HTERT RPE-1 (cell line): ENCODE measurements around the gene SLC39A11.
"Not testable (repeated sequence)": the region's sequence is repeated elsewhere in the genome, so short reads cannot be mapped to it uniquely, and the experiment has no call there.

ENCODE experiments used
- in situ Hi-C: fragments of 300-500 bp; cut with MboI; formaldehyde crosslinking; loops from 4 replicates; pipeline ENCODE4 v1.14.3; 2020; ENCODE audit warnings: low sequenced_read_pairs

SLC39A11 gene

DNA sequence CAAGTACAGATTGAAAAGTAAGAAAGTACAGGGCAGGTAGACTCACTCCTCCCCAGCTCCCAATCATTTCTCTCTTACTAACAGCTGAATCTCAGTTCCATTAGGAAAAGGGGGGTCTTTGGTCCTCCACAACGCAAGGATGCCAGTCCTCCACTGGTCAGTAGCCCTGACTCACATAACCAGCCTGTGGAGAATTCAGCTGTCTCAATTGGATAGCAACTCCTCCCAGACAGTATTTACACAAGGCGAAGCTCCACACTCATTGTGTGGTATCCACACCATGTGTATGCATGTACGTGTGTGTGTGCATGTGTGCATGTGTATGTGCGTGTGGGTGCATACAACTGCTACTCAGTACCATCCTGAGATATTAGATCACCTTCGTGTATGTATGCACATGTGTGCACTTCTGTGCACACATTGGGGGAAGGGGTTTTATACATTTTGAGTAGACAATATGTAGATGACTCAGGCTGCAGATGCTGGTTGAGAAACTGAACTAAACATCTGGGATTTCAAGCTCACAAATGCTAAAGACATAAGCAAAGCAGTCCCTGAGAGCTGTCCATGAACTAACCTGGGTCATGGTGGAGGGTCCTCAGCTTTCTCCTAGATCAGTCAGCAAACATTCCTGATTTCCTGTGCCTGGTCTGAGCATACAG lies 240.1 kb downstream of the SLC39A11 start:
- in situ Hi-C loops, result no loop called here

DNA sequence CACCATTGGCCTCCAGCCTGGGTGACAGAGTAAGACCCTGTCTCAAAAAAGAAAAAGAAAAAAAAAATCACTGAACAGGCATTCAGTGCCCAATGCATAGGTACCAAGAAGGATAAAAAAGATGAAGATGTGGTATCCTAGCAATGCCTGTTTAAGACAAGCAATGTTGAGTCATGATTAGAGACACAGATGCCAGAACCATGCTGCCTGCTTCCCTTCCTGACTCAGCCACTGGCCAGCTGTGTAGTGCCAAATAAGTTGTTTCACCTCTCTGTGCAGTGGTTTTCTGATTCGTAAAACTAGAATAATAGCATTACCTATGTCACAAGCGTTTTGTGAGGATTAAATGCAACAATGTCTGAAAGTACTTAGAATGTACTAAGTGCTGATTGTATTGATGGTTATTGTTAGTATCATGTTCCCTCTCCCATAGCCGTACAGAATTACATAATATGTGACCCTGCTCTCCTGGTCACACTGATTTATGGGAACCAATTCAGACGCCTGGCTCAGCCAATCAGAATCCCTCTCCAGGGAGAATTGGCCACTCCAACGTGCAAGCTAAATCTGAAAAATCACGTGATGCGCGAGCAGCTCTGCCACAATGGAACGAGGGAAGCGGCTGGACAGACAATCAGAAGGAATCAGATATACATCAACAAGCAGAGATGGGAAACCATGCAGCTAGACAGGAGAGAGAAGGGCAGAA lies 241.9 kb downstream of the SLC39A11 start:
- in situ Hi-C loops, result no loop called here

DNA sequence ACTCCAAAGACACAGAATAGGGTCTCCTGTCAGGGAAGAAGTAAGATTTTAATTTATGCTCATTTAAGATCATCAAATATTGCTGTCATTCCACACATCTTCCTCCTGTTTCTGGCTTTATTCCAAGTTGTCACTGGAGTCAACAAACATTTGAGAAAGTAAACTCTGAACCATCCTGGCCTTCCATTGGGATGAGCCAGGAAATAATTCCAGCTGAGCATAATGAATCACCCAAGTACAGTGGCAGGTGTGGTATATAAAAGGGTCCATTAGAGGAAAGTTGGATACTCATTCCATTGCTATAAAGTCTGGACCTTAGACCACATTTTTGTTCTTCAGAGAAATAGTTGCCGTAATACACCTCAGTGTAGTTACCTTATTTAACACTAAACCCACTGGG lies 246.1 kb downstream of the SLC39A11 start:
- in situ Hi-C loops, result no loop called here

DNA sequence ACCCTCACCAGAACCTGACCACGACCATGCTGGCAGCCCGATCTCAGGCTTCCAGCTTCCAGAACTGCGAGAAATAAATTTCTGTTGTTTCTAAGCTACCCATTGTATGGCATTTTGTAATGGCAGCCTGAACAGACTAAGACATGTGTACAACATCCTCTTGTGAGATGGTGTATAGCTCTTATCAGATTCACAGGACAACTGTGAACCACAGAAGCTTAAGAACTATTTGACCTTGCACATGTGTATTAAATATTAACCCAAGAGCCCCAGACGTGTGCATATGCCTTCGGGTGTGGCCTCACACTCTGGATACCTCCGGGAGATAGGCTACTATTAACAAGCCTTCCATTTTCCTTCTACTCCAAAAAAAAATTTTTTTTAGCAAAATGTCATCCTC lies 248.9 kb downstream of the SLC39A11 start:
- in situ Hi-C loops, result no loop called here

DNA sequence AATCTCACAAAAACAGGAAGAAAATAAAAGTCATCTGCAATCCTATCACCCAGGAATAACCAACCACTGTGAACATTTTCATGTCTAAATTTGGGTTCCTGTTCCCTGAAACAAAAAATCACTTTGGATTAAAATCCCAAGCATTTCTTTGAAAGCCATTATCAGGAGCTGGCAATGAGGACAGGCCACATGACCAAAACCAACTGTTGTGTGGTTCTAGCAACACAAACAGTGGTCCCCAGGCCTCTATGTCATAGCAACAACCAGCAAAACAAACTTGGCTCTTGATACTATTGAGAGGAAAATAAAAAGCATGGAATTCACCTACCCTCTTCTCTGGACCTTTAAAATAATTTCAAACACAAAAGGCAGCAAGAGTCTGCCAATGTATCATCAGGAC lies 252.5 kb downstream of the SLC39A11 start:
- in situ Hi-C loops, result no loop called here

DNA sequence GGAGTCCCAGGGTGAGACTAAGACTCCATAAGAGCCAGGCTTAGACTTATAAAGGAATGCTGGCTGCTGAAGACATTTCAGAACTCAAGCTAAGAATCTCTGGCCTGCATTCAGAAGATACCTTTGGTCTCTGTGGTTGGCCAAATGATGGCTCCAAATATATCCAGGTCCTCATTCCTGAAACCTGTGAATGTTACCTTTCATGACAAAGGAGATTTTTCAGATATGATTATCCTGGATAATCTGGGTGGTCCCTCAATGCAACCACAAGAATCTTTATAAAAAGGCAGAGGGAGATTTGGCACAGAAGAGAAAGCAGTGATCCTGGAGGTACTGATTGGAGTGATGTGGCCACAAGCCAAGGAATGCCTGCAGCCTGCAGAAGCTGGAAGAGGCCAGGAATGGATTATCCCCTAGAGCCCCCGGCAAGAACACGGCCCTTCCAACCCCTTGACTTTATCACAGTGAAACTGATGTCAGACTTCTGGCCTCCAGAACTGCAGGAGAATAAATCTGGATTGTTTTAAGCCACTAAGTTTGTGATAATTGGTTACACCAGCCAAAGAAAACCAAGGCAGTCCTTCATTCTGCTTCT lies 253.3 kb downstream of the SLC39A11 start:
- in situ Hi-C loops, result no loop called here

DNA sequence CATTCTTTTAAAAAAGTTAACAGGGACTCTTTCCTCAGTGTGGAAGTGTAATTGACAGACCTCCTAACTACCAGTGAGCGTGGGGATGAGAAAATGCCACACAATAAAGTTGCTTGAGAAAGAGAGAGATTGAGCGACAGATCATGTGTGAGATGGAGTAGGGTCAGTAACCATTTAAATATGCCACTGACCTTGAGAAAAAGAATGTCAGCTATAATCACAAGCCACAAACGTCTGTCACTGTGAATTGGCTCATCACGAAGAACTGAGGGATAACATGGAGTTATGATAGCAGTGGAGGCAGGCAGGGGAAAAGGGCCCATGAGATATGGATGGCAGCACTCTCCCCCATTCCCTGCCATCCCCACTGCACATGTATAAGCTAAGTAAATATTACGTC lies 253.9 kb downstream of the SLC39A11 start:
- in situ Hi-C loops, result no loop called here

DNA sequence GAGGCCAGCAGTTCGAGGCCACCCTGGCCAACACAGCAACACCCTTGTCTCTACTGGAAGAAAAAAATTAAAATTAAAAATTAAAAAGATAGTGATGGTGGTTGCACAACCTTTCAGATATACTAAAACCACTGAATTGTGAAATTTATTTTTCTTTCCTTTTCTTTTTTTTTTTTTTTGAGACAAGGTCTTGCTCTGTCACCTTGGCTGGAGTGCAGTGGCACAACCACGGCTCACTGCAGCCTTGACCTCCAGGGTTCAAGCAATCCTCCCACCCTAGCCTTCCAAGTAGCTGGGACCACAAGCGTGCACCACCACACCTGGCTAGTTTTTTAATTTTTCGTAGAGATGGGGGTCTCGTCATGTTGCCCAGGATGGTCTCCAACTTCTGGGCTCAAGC lies 254.4 kb downstream of the SLC39A11 start:
- in situ Hi-C loops, result no loop called here

DNA sequence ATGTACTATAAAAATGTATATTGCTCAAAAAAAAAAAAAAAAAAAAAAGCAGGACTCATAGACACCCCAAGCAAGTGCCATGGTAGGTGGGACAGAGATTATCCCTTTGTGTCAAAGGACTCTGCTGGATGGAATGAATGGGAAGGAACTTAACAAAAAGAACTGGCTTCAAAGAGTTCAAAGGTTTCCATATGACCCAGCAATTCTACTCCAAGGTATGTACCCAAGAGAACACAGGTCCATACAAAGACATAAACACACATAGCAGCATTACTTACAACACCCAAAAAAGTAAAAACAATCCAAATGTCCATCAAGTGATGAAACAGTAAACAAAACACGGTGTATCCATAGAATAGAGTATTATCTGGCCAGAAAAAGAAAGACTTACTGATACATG lies 255.2 kb downstream of the SLC39A11 start:
- in situ Hi-C loops, result no loop called here

DNA sequence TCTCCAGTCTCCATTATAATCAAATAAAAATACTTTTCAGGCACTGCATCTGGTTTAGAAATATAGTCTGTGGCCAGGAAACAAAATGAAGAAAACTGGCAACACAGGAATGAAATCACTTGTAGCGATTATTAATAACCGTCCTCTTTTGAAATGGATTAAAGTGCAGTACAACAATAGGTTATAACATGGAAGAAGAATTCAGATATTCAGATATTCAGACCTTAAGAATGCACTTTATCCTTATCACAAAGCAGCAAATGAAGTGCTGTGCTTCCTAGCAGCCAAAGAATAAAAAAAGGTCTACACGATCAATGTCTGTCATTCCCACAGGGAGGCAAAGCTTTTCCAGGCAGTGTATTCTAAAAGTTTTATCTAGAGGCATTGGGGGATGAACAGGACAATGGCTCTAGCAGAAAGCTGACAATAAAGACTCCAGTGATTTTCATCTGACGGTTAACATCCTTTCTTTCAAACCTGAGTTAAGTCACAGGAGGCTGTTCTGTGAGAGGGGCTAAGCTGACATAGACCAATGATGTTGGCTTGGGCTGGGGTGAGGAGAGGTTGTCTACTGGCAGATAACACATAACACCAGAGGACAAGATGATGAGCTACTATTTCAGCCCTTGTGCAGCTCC lies 259.2 kb downstream of the SLC39A11 start:
- in situ Hi-C loops, result no loop called here

DNA sequence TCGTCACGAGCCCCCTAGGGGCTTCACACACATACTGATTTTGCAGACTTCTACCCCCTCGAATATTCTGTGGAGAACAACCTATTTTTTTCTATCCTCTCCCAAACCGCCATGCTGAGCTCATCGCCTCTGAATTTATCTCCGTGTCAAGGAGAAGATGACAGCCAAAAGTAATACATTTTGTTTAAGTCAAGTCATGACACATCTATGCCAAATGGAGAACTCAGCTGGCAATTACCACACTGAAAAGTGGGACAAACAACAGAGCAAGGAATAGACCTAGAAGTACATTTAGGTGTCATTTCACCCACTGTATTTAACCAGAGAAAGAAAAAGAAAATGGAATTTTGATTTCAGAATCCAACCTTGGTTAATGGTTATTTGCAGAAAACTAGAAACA lies 260.2 kb downstream of the SLC39A11 start:
- in situ Hi-C loops, result no loop called here

DNA sequence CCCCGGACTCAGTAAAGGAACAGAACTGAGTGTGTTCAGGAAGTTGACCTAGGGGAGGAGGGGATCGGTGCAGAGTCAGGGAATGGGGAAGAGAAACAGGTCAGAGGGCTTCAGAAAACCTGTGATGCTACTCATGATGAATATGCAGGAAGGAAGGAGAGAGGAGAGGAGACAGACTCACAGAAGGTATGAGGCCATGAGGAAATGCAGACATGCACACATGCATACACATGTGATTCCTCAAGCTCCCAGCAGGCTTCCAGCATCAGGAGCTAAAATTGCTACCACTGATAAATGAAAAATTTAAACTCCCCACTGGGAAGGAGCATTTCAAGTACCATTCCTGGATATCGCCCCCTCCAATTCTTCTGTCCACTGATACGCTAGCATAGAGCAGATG lies 262.6 kb downstream of the SLC39A11 start:
- in situ Hi-C loops, result no loop called here

DNA sequence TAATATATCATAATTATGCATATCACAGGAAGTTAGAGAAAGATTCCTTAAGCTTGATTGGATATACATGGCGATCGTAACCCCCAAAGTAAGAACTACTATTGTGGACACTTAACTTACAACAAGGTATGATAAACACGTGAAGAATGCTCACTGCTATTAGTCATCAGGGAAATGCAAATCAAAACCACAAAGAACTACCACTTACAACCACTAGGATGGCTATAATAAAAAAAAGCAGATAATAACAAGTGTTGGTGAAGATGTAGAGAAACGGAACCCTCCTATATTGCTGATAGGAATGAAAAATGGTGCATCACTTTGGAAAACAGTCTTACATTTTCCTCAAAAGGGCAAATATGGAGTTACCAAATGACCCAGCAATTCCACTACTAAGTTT lies 265.9 kb downstream of the SLC39A11 start:
- in situ Hi-C loops, result no loop called here

DNA sequence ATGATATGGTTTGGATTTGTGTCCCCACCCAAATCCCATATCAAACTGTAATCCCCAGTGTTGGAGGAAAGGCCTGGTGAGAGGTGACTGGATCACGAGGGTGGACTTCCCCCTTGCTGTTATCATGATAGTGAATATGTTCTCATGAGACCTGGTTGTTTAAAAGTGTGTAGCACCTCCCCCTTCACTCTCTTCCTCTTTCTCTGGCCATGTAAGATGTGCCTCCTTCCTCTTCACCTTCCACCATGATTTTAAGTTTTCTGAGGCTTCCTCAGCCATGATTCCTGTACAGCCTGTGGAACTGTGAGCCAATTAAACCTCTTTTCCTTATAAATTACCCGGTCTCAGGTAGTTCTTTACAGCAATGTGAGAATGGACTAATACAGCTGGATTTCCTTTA lies 266.4 kb downstream of the SLC39A11 start:
- in situ Hi-C loops, result not testable (repeated sequence)

DNA sequence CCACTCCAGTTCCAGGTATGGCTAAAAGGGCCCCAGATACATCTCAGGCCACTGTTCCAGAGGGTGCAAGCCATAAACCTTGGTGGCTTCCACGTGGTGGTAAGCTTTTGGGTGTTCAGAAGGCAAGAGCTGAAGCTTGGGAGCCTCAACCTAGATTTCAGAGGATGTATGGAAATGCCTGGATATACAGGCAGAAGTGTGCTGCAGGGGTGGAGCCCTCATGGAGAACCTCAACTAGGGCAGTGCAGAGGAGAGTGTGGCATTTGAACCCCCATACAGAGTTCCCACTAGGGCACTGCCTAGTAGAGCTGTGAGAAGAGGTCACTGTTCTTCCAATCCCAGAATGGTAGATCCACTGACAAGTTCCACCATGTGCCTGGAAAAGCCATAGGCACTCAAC lies 267.3 kb downstream of the SLC39A11 start:
- in situ Hi-C loops, result no loop called here

DNA sequence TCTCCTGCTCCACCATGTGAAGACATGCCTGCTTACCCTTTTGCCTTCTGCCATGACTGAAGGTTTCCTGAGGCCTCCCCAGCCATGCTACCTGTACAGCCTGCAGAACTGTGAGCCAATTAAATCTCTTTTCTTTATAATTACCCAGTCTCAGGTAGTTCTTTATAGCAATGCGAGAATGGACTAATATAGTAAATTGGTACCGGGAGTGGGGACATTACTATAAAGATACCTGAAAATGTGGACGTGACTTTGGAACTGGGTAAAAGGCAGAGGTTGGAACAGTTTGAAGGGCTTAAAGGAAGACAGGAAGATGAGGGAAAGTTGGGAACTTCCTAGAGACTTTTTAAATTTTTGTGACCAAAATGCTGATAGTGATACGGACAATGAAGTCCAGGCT lies 268.2 kb downstream of the SLC39A11 start:
- in situ Hi-C loops, result not testable (repeated sequence)

DNA sequence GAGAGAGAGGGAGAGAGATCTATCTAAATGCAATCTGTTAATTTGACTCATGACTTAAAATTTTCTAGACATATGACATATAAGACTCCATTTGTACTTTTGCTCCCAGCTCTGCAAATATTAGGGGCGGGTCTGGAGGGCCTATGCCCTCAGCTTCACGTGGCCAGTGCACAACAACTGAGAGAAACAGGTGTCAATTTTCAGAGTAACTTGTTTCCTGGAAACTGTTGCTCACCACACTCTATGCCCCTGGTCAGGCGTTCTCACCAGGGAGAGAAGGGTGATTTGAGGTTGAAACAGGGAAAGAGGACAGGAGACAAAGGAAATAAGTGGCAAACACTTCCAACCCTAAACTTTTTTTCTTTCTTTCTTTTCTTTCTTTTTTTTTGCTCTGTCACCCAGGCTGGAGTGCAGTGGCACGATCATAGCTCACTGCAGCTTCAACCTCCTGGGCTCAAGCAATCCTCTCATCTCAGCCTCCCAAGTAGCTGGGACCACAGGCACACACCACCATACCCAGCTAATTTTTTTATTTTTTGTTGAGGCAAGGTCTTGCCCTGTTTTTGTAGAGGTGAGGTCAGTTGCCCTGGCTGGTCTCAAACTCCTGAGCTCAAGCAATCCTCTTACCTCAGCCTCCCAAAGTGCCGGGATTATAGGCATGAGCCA lies 270.0 kb downstream of the SLC39A11 start:
- in situ Hi-C loops, result no loop called here

DNA sequence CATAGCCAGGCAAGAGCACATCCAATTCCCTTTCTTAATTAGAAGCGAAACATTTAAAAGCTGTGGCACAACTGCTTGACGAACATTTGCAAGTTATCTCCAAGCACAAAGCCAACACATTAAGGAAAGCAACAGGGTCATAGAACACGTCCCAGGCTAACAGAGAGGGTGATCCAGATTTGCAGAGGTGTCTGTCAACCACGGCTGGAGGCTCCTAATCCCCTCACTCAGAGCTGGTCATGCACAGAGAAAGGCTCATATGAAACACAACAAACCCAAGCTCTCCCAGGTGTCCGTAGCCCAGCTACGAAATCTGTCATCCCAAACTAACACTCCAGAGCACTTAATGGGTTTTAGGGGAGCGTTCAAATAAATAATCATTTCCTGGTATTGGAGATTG lies 276.1 kb downstream of the SLC39A11 start:
- in situ Hi-C loops, result no loop called here

DNA sequence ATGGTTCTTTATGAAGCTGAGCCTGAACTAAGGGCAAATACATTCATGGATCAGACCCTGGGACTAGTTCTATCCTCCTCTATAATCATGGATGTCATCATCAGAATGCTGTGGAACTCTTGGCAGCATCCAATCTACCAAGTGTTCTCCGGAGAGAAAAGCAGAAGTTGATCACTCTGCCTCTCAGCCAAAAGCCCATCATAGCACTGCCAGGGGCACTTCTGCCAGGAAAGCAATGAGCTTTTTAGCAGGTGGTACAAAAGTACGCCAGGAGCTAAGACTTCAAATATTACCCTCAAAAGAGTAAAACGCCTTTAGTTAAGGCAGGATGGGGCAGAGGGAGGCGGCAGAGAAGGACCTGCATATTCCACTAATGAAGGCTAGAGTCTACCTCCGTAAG lies 279.0 kb downstream of the SLC39A11 start:
- in situ Hi-C loops, result no loop called here

DNA sequence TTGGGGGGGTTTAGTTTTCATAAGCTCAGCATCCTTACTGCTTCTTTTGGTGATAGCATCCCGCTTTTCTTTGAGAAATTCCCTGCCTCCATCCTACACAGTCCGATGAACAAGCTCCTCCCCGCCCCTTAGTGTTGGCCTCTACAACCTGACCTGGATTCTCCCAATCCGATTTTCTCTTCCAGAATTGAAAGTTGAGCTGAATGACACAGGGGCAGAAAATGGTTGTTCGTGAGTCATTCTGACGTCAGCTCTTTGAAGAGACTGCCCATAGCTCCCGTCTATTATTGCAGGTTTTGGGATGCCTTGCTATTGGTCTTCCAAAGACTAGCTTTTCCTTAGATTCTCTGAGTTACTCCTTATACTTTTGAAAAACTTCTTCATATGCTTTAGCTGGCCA lies 279.7 kb downstream of the SLC39A11 start:
- in situ Hi-C loops, result no loop called here

DNA sequence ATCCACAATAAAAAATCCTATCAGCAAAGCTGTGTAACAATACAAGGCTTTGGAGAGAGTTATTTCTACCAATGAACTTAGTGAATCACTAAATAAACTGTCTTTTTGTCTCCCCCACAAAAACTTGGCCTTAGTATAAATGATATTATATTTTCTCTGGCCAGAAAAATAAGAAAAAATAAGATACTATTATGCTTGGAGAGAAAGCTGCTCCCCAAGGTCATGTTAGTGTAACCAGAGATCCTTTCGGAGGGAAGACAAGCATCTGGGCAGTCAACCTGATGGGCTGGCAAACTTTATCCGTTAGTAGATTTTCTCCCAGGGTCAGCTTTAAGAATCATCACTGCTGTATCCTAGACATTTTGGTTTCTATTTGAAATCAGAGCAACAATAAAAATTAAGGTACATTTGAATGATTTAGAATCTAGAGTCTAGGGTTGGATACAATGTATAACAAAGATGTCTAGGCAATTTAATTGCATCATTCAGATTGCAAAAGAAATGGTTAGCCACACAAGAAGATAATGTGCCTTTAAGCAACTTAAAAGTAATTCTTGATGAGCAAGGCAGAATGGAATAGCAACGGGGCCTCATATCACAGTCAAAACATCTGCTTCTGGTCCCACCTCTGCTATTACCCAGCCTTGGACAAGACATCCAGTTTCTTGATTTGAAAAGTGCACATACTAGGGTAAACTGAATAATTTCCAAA lies 280.4 kb downstream of the SLC39A11 start:
- in situ Hi-C loops, result no loop called here
